ENCODE measurements around the gene GLB1L2. TPM values are rescaled to one million over a fixed set of nuclear protein-coding genes. Genes with fewer than 3 reads are reported as not detected.
"Not testable (repeated sequence)": the region's sequence is repeated elsewhere in the genome, so short reads cannot be mapped to it uniquely, and the experiment has no call there.

GLB1L2 gene
- total RNA-seq, 1 donor = not detected

DNA sequence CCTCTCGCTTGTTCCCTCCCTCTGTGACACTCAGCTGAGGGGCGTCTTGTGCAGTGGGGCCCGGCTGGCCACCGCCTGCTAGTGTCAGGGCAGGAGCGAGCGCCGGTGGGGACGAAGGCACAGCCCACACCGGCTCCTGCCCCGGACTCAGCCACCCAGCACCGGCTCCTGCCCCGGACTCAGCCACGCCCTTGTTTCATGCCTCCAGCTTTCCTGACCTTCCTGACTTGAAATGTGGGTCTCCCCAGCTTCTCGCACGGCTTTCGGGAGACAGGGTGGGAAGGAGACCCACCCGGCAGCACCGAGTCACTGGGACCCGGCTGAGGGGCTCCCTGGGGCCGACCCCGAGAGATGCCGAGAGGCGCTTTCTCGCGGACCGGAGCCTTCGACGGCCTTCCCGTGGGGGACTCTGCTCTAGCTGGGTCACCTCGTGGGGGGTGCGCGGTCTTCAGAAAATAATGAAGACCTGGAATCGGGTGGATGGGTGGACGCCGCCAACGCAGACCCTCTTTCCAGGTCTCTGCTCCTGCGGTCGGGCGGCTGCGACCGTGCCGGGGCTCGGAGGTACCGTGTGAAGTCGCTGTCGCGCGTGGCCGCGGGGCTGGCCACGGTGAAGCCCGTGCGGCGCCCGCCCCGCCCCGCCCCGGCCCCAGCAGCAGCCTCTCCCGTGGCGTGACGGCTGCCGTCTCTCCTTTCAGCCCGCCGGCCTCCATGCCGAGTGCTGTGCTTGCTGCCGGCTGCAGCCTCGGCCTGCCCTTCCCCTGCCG lies 10.2 kb downstream of the GLB1L2 start:
- TF ChIP-seq, protein P1, sequence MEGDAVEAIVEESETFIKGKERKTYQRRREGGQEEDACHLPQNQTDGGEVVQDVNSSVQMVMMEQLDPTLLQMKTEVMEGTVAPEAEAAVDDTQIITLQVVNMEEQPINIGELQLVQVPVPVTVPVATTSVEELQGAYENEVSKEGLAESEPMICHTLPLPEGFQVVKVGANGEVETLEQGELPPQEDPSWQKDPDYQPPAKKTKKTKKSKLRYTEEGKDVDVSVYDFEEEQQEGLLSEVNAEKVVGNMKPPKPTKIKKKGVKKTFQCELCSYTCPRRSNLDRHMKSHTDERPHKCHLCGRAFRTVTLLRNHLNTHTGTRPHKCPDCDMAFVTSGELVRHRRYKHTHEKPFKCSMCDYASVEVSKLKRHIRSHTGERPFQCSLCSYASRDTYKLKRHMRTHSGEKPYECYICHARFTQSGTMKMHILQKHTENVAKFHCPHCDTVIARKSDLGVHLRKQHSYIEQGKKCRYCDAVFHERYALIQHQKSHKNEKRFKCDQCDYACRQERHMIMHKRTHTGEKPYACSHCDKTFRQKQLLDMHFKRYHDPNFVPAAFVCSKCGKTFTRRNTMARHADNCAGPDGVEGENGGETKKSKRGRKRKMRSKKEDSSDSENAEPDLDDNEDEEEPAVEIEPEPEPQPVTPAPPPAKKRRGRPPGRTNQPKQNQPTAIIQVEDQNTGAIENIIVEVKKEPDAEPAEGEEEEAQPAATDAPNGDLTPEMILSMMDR (IDR thresholded peaks at IDR 0.05; ENCODE audit: insufficient read depth, low read length) = no peak
- no peak overlapping the region for H3K4me3 ChIP-seq (ENCODE audit: low read depth, low read length)
- no peak for DNase-seq (ENCODE audit: low read depth)

DNA sequence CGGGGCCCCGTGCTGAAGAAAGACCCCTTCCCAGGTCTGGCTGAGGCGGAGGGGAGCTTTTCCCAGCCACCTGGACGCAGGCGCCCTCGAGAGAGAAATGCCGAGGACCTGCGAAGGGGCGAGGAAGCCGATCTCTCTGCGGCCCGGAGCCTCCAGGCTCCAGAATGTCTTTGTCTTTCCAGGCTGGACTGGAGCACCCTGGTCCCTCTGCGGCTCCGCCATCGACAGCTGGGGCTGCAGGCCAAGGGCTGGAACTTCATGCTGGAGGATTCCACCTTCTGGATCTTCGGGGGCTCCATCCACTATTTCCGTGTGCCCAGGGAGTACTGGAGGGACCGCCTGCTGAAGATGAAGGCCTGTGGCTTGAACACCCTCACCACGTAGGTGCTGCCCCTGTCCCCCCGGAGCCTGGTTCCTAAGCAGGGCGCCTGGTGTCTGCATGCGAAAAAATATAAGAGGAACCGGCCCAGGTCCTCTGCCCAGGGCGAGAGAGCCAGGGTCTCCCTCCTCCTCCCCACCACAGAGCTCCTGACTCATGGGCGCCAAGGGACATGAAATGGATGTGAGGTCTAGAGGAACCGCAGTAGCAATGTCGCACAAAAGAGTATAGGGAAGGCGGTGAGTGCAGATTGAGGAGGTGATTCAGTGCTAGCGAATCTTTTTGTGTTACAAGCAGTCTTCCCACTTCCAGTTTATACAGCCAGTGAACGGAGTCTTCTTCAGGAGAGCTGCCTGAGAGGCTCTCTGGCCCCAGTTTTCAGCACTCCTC lies 11.0 kb downstream of the GLB1L2 start:
- DNase-seq (ENCODE audit: low read depth) = no peak
- TF ChIP-seq, protein P1 (IDR thresholded peaks at IDR 0.05; ENCODE audit: insufficient read depth, low read length) = no peak
- no peak overlapping the region for H3K4me3 ChIP-seq (ENCODE audit: low read depth, low read length)

DNA sequence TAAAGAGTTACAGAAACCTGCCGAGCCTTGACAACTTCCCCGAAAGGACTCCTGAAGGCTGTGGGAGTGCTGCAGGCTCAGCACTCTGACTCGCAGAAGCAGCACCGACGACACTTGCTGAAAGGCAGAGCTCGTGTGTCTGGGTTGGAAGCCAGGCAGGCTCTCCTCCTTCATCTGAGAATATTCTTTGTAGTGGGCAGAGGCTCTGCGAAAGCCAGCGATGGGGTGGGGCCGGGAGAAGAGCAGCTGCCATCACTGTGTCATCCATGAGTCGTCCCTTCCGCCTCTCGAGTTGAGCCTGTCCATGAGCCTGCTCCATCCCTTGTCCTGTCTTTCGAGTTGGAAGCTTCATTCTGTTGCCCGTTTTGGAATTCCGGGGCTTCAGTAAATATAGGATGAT lies 11.9 kb downstream of the GLB1L2 start:
- TF ChIP-seq, protein P1 (IDR thresholded peaks at IDR 0.05; ENCODE audit: insufficient read depth, low read length) = no peak
- no peak for DNase-seq (ENCODE audit: low read depth)
- no peak overlapping the region for H3K4me3 ChIP-seq (ENCODE audit: low read depth, low read length)

DNA sequence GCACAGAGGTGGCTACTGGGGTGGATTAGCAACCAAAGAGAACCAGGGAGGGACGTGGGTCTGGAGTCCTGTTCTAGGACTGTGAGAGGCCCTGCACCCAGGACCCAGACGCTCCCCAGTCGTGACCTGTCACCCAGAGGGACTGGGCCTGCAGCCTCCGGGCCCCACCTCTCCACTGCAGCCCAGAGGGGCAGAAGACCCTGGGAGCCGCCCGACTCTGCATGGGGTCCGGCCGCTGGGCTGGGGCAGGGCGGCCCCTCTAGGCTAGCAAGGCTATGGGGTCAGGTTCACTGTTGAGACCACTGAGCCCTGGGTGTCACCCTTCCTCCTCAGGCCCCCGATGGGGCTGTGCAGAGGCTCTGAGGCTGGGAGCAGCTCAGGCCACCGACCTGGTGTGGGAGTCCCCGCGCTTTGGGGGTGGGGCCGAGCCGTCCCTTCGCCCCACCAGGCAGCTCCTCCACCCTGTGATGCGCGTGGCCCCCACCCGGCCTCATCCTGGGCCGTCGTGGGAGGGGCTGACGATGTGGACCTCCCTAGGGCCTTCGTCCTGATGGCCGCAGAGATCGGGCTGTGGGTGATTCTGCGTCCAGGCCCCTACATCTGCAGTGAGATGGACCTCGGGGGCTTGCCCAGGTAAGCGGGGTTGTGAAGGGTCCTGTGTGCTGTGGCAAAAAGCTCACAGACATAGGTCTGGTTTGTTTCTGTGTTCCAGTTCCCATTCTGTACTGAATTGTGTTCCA lies 12.9 kb downstream of the GLB1L2 start:
- not testable (repeated sequence) for H3K4me3 ChIP-seq (ENCODE audit: low read depth, low read length)

DNA sequence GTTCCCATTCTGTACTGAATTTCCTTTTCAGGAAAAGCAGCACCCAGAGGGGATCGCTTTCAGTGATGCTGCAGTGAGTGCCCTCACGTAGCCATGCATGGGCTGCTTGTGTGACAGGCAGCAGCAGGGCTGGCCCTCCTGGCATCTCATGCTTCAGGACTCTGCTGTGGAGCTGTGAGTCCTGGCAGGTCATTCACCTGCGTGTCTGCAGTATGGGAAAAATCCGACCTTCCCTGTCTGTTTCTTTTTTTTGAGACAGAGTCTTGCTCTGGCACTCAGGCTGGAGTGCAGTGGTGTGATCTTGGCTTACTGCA lies 13.4 kb downstream of the GLB1L2 start:
- TF ChIP-seq, protein P1 (IDR thresholded peaks at IDR 0.05; ENCODE audit: insufficient read depth, low read length) = no peak
- H3K4me3 ChIP-seq (ENCODE audit: low read depth, low read length) = no peak overlapping the region
- no peak for DNase-seq (ENCODE audit: low read depth)

More for the DNA sequence above, 12.9 kb downstream of the GLB1L2 start:
- DNase-seq (ENCODE audit: low read depth) = not testable (repeated sequence)

DNA sequence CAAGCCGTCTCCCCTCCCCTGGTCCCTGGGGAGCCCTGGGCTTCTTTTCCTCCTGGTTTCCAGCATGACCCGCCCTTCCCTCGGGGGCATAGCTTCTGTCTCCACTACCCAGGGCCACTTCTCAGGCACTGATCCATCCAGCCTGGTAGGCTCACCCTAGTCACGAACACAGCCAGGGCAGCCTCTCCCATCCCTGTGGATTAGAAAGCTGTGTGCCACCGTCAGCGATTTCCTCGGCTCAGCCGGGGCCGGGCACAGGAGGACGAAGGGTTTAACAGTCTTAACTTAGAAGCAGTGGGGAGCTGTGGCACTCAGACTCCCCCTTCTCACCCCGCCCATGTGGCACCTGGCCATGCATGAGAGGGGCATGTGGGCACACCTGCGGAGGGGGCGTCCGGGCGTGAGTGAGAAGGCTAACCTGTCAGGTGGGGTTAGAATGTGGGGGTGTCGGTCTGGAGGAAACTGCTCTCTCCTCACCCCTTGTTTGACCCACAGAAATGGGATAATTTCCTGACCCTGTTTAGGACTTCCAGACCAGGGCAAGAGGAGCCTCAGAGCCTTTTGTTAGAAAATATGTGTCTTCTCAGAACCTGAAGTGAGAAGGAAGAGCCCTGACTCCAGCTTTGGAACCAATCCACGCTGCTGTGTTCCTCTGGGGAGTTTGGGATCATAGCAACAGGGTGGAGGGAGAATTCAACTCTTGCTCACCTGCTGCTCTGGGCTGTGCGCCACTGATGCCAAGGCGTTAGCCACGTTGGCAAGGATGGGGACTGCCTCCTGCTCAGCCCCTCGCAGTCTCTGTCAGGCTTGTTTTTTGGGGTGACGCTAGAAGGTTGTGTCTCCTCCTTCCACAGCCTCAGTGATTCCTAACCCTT lies 14.6 kb downstream of the GLB1L2 start:
- DNase-seq (ENCODE audit: low read depth) = no peak
- TF ChIP-seq, protein P1 (IDR thresholded peaks at IDR 0.05; ENCODE audit: insufficient read depth, low read length) = no peak
- H3K4me3 ChIP-seq (ENCODE audit: low read depth, low read length) = no peak overlapping the region
